Endothelial cell of umbilical vein (primary cell): ENCODE measurements around the gene MAPK8IP3. TPM values are rescaled to one million over a fixed set of nuclear protein-coding genes. Genes with fewer than 3 reads are reported as not detected.

Source experiments
- BruUV-seq: library from RNA; stranded (reverse); fragments of 400-500 nt; replicated peaks from 2 replicates; lab custom pipeline; 2021; lab: Mats Ljungman, UMichigan
- CTCF ChIA-PET: fragments of 300-600, 350-600 bp; sonication (Branson Sonifier 250); formaldehyde crosslinking; loops from one replicate; lab custom pipeline; 2021; ENCODE audit warnings: antibody characterized with exemption, inconsistent platforms; lab: Charles Lee
- POLR2A ChIA-PET: fragments of 300-600, 350-600 bp; sonication (Branson Sonifier 250); formaldehyde crosslinking; loops from one replicate; lab custom pipeline; 2021; ENCODE audit warnings: antibody characterized with exemption, inconsistent platforms; lab: Charles Lee
- DNase-seq: peaks from one replicate; pipeline ENCODE4 v3.0.0-alpha.2; 2011; ENCODE audit warnings: low read depth, low spot score
- FAIRE-seq: peaks from 2 replicates; lab custom pipeline; 2011; peaks lifted over from hg19 to GRCh38; lab: Jason Lieb, UNC
- H2AFZ ChIP-seq: 2 replicates; pipeline ENCODE4 v1.6.0; 2012; ENCODE audit warnings: low read depth, low read length, control low read depth, inconsistent platforms
- H3K27ac ChIP-seq: 2 replicates; pipeline ENCODE4 v1.5.1; 2011; ENCODE audit warnings: low read depth, mild to moderate bottlenecking, control low read depth, low read length, moderate library complexity; ENCODE audit not compliant: insufficient read depth
- H3K27me3 ChIP-seq, 2 experiments: 2 replicates each; pipeline versions ENCODE4 v1.6.0 to v1.6.1; 2011; ENCODE audit warnings: low read length in 2 of 2, mixed read lengths in 1 of 2; ENCODE audit not compliant: control insufficient read depth in 2 of 2, insufficient read depth in 2 of 2
- H3K36me3 ChIP-seq, 2 experiments: 2 replicates in 1 of 2; 3 replicates in 1 of 2; pipeline ENCODE4 v1.5.1; 2011; ENCODE audit warnings: low read length in 2 of 2, mild to moderate bottlenecking in 1 of 2, moderate library complexity in 1 of 2; ENCODE audit not compliant: control insufficient read depth in 2 of 2, insufficient read depth in 2 of 2; ENCODE audit errors: extremely low read depth in 1 of 2
- H3K4me1 ChIP-seq: 3 replicates; pipeline ENCODE4 v1.5.1; 2011; ENCODE audit warnings: mild to moderate bottlenecking, low read length; ENCODE audit not compliant: control insufficient read depth, insufficient read depth; ENCODE audit errors: extremely low read depth
- H3K4me2 ChIP-seq: 2 replicates; pipeline ENCODE4 v1.6.1; 2011; ENCODE audit warnings: low read length, control low read depth, mixed read lengths; ENCODE audit not compliant: insufficient read depth
- H3K4me3 ChIP-seq, 3 experiments: fragments of 200-600 bp in 1 of 3; sonication (generic), shearing (Covaris generic) in 1 of 3; replicated peaks in 1 of 3; 2 replicates each; pipeline ENCODE4 v1.5.1; 2011 to 2016; ENCODE audit warnings: control low read depth in 3 of 3, low read length in 3 of 3, mild to moderate bottlenecking in 2 of 3, inconsistent platforms in 1 of 3, low read depth in 1 of 3, moderate library complexity in 1 of 3; ENCODE audit not compliant: insufficient read depth in 1 of 3
- H3K79me2 ChIP-seq: 2 replicates; pipeline ENCODE4 v1.6.0; 2012; ENCODE audit warnings: low read length, inconsistent platforms; ENCODE audit not compliant: control insufficient read depth, insufficient read depth
- H3K9ac ChIP-seq: replicated peaks from 2 replicates; pipeline ENCODE3; 2011; ENCODE audit warnings: low read length, control low read depth; ENCODE audit not compliant: insufficient read depth; ENCODE audit errors: extremely low read depth
- H3K9me1 ChIP-seq: replicated peaks from 3 replicates; pipeline ENCODE4 v1.6.0; 2011; ENCODE audit warnings: mild to moderate bottlenecking, low read length; ENCODE audit not compliant: control insufficient read depth, insufficient read depth; ENCODE audit errors: extremely low read depth
- H3K9me3 ChIP-seq: replicated peaks from 2 replicates; pipeline ENCODE4 v1.5.1; 2012; ENCODE audit warnings: low read length, inconsistent platforms; ENCODE audit not compliant: control insufficient read depth, insufficient read depth
- H4K20me1 ChIP-seq: replicated peaks from 2 replicates; pipeline ENCODE3; 2011; ENCODE audit warnings: mild to moderate bottlenecking, low read length; ENCODE audit not compliant: control insufficient read depth, insufficient read depth; ENCODE audit errors: extremely low read depth
- EZH2 ChIP-seq: IDR thresholded peaks from 2 replicates; pipeline ENCODE4 v1.6.1; 2012; ENCODE audit warnings: borderline replicate concordance, low read depth, mild to moderate bottlenecking, moderate library complexity, low read length, inconsistent platforms; ENCODE audit not compliant: severe bottlenecking
- FOS ChIP-seq: IDR thresholded peaks from 2 replicates; pipeline ENCODE4 v1.6.1; 2011; ENCODE audit warnings: mild to moderate bottlenecking, low read length, moderate library complexity, borderline replicate concordance; ENCODE audit not compliant: insufficient read depth
- GATA2 ChIP-seq: IDR thresholded peaks from 2 replicates; pipeline ENCODE4 v1.7.0; 2011; ENCODE audit warnings: low read depth, mild to moderate bottlenecking, moderate library complexity, mixed read lengths, low read length; ENCODE audit not compliant: insufficient read length, insufficient read depth
- JUN ChIP-seq: IDR thresholded peaks from 2 replicates; pipeline ENCODE4 v1.6.1; 2011; ENCODE audit warnings: borderline replicate concordance, low read depth; ENCODE audit not compliant: insufficient read length, insufficient read depth
- MYC ChIP-seq: IDR thresholded peaks from one replicate; pipeline ENCODE4 v1.6.1; 2011; ENCODE audit warnings: mild to moderate bottlenecking, low read depth, low read length
- POLR2A ChIP-seq: IDR thresholded peaks from 2 replicates; pipeline ENCODE4 v1.6.1; 2012; ENCODE audit warnings: low read depth, mild to moderate bottlenecking, control low read depth, low read length
- POLR2AphosphoS5 ChIP-seq: IDR thresholded peaks from 2 replicates; pipeline ENCODE4 v1.6.1; 2012; ENCODE audit warnings: low read depth, mild to moderate bottlenecking, control low read depth, low read length, moderate library complexity; ENCODE audit not compliant: insufficient read depth
- dilution Hi-C: fragments of 300-500 bp; cut with MboI; formaldehyde crosslinking; loops from one replicate; pipeline ENCODE4 v1.15.0; 2019; ENCODE audit warnings: low sequenced_read_pairs; ENCODE audit not compliant: extremely low pct_ligation_motif_present
- intact Hi-C: fragments of 100-400 bp; cut with micrococcal nuclease; formaldehyde crosslinking; loops from one replicate; pipeline ENCODE4 v1.10.0; 2022
- microRNA-seq: library from miRNA; unstranded; fragments of <30 nt; microRNA quantifications from one replicate; pipeline ENCODE4 v1.2.0, GENCODE V29; 2021; ENCODE audit warnings: borderline number of aligned reads, borderline replicate concordance
- polyA plus RNA-seq, 4 experiments: library from polyadenylated mRNA; depleted of rRNA in 3 of 4; stranded (reverse) in 3 of 4; unstranded in 1 of 4; fragments of >200 nt; gene quantifications; 2 replicates each; pipeline versions ENCODE4 v1.2.1 to v1.2.3, GENCODE V29; 2011 to 2012; ENCODE audit warnings: missing spikeins in 1 of 4
- small RNA-seq: library from RNA; depleted of rRNA; stranded (forward); fragments of <200 nt; gene quantifications from one replicate; pipeline ENCODE3, GENCODE V24; 2012; ENCODE audit warnings: low replicate concordance, low read depth; ENCODE audit not compliant: insufficient read depth, insufficient read length
- total RNA-seq: library from RNA; stranded (reverse); gene quantifications from 2 replicates; pipeline ENCODE4 v1.2.3, GENCODE V29; 2021
- TF ChIP-seq, protein P1 (sequence below): IDR thresholded peaks from 2 replicates; pipeline ENCODE4 v1.6.1; 2011; ENCODE audit not compliant: insufficient read depth, insufficient read length
- TF ChIP-seq, protein P2 (sequence below), 2 donors: IDR thresholded peaks; 1 replicate in 1 of 2; 2 replicates in 1 of 2; pipeline ENCODE4 v1.5.1; 2011; ENCODE audit warnings: low read length in 2 of 2, mild to moderate bottlenecking in 2 of 2, moderate library complexity in 2 of 2, control low read depth in 1 of 2, inconsistent platforms in 1 of 2, low read depth in 1 of 2; ENCODE audit not compliant: insufficient read depth in 1 of 2; ENCODE audit errors: extremely low read depth in 1 of 2

MAPK8IP3 gene
- total and polyA plus RNA-seq, 2 donors (not counting 3 experiments of a cell fraction or from before 2014, with no cell fraction given): 40.7 to 92.2 TPM

DNA sequence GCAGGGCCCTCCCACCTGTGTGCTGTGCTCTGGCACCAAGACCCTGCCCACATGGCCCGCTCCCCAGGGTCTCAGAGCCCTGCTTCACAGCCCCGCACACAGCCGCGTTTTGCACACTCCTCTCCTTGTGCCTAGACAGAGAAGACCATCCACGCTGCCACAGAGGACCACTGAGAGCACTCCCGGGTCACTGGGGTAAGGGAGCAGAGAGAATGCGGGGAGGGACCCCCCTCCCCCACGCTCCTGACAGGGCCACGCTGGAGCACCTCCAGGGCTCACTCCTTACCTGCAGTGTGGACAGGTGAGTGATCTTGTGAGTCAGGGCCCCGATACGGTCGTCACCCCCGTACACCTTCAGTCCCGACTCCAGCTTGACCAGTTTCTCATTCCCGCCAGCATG lies 113.6 kb downstream of the MAPK8IP3 start:
- H4K20me1 ChIP-seq: no peaks in the 10 kb centered on the region
- H3K79me2 ChIP-seq: no peaks in the 10 kb centered on the region
- CTCF ChIA-PET: no interaction called here
- dilution Hi-C loops: no loop called here
- H3K9ac ChIP-seq: no peak overlapping the region
- no peaks in the 10 kb centered on the region for H3K9me1 ChIP-seq
- peaks cover 0 to 36% of the 10 kb centered on the region in 2 experiments for H3K36me3 ChIP-seq
- TF ChIP-seq EZH2: no peak
- no peak for TF ChIP-seq GATA2
- TF ChIP-seq POLR2AphosphoS5: no peak
- TF ChIP-seq, protein P1, sequence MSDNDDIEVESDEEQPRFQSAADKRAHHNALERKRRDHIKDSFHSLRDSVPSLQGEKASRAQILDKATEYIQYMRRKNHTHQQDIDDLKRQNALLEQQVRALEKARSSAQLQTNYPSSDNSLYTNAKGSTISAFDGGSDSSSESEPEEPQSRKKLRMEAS: no peak
- TF ChIP-seq FOS: no peak
- TF ChIP-seq, protein P2, sequence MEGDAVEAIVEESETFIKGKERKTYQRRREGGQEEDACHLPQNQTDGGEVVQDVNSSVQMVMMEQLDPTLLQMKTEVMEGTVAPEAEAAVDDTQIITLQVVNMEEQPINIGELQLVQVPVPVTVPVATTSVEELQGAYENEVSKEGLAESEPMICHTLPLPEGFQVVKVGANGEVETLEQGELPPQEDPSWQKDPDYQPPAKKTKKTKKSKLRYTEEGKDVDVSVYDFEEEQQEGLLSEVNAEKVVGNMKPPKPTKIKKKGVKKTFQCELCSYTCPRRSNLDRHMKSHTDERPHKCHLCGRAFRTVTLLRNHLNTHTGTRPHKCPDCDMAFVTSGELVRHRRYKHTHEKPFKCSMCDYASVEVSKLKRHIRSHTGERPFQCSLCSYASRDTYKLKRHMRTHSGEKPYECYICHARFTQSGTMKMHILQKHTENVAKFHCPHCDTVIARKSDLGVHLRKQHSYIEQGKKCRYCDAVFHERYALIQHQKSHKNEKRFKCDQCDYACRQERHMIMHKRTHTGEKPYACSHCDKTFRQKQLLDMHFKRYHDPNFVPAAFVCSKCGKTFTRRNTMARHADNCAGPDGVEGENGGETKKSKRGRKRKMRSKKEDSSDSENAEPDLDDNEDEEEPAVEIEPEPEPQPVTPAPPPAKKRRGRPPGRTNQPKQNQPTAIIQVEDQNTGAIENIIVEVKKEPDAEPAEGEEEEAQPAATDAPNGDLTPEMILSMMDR (IDR thresholded peaks at IDR 0.05; ENCODE audit: extremely low read depth in 1 of 2, insufficient read depth in 1 of 2, low read depth in 1 of 2, low read length in 2 of 2): no peak
- TF ChIP-seq MYC: no peak
- TF ChIP-seq JUN: no peak
- TF ChIP-seq POLR2A: no peak
- intact Hi-C loops: no loop called here
- no peaks in the 10 kb centered on the region for H3K4me1 ChIP-seq
- H2AFZ ChIP-seq: no peak overlapping the region
- FAIRE-seq: no peak
- no TSS peak for BruUV-seq
- H3K4me2 ChIP-seq: no peak overlapping the region
- H3K4me3 ChIP-seq: no peak overlapping the region
- POLR2A ChIA-PET: no interaction called here
- DNase-seq: no peak
- no peaks in the 10 kb centered on the region for H3K27me3 ChIP-seq
- H3K9me3 ChIP-seq: no peaks in the 10 kb centered on the region
- H3K27ac ChIP-seq: no peak overlapping the region

Small RNAs within 50 kb of the gene (microRNA-seq; reads per million reads assigned to microRNA genes)
- gene MIR3177: 2.7 reads per million

Small RNAs within 50 kb of the gene (small RNA-seq; reads per million reads assigned to genes)
- gene MIR3177: not detected

Other genes starting within 250 kb of the MAPK8IP3 start
- gene CLCN7, start 231.2 kb upstream of the MAPK8IP3 start, total RNA-seq: 89.8 and 94.9 TPM in 2 replicates
- gene CLCN7, start 231.2 kb upstream of the MAPK8IP3 start, polyA plus RNA-seq: 59.8 and 76.1 TPM in 2 replicates
- gene PTX4, start 217.3 kb upstream of the MAPK8IP3 start, total RNA-seq: 0.31 TPM in 1 of 2 replicates, not detected in the other
- not detected in 2 replicates for gene PTX4, start 217.3 kb upstream of the MAPK8IP3 start, polyA plus RNA-seq
- 60.5 and 61.6 TPM in 2 replicates for gene TELO2, start 212.8 kb upstream of the MAPK8IP3 start, total RNA-seq
- gene TELO2, start 212.8 kb upstream of the MAPK8IP3 start, polyA plus RNA-seq: 30.7 and 32.8 TPM in 2 replicates
- 32.5 and 37.5 TPM in 2 replicates for gene TMEM204, start 172.5 kb upstream of the MAPK8IP3 start, total RNA-seq
- 50.7 and 68.8 TPM in 2 replicates for gene TMEM204, start 172.5 kb upstream of the MAPK8IP3 start, polyA plus RNA-seq
- 16.6 and 18.9 TPM in 2 replicates for gene IFT140, start 94.1 kb upstream of the MAPK8IP3 start, total RNA-seq
- 8.8 and 9.5 TPM in 2 replicates for gene IFT140, start 94.1 kb upstream of the MAPK8IP3 start, polyA plus RNA-seq
- gene CRAMP1, start 93.8 kb upstream of the MAPK8IP3 start, total RNA-seq: 28.9 and 30.8 TPM in 2 replicates
- gene CRAMP1, start 93.8 kb upstream of the MAPK8IP3 start, polyA plus RNA-seq: 20.2 and 21.5 TPM in 2 replicates
- gene JPT2, start 27.9 kb upstream of the MAPK8IP3 start, total RNA-seq: 86.5 and 93.3 TPM in 2 replicates
- 30.4 and 35.8 TPM in 2 replicates for gene JPT2, start 27.9 kb upstream of the MAPK8IP3 start, polyA plus RNA-seq
- gene NME3, start 65.3 kb downstream of the MAPK8IP3 start, total RNA-seq: 32.0 and 38.2 TPM in 2 replicates
- gene NME3, start 65.3 kb downstream of the MAPK8IP3 start, polyA plus RNA-seq: 74.4 and 133 TPM in 2 replicates
- 15.2 and 21.4 TPM in 2 replicates for gene EME2, start 66.6 kb downstream of the MAPK8IP3 start, total RNA-seq
- 9.7 and 11.5 TPM in 2 replicates for gene EME2, start 66.6 kb downstream of the MAPK8IP3 start, polyA plus RNA-seq
- 85.2 and 102 TPM in 2 replicates for gene MRPS34, start 66.9 kb downstream of the MAPK8IP3 start, total RNA-seq
- gene MRPS34, start 66.9 kb downstream of the MAPK8IP3 start, polyA plus RNA-seq: 82.1 and 93.8 TPM in 2 replicates
- 39.0 and 40.5 TPM in 2 replicates for gene SPSB3, start 76.4 kb downstream of the MAPK8IP3 start, total RNA-seq
- 86.2 and 107 TPM in 2 replicates for gene SPSB3, start 76.4 kb downstream of the MAPK8IP3 start, polyA plus RNA-seq
- gene NUBP2, start 76.8 kb downstream of the MAPK8IP3 start, total RNA-seq: 55.0 and 58.2 TPM in 2 replicates
- 69.6 and 85.4 TPM in 2 replicates for gene NUBP2, start 76.8 kb downstream of the MAPK8IP3 start, polyA plus RNA-seq
- not detected in 2 replicates for gene IGFALS, start 87.5 kb downstream of the MAPK8IP3 start, total RNA-seq
- 0.03 TPM in 1 of 2 replicates, not detected in the other for gene IGFALS, start 87.5 kb downstream of the MAPK8IP3 start, polyA plus RNA-seq
- gene HAGH, start 120.6 kb downstream of the MAPK8IP3 start, total RNA-seq: 54.3 and 56.4 TPM in 2 replicates
- 84.2 and 122 TPM in 2 replicates for gene HAGH, start 120.6 kb downstream of the MAPK8IP3 start, polyA plus RNA-seq
- gene FAHD1, start 121.0 kb downstream of the MAPK8IP3 start, total RNA-seq: 27.9 and 44.8 TPM in 2 replicates
- gene FAHD1, start 121.0 kb downstream of the MAPK8IP3 start, polyA plus RNA-seq: 69.2 and 85.0 TPM in 2 replicates
- gene MEIOB, start 166.0 kb downstream of the MAPK8IP3 start, total RNA-seq: not detected in 2 replicates
- gene MEIOB, start 166.0 kb downstream of the MAPK8IP3 start, polyA plus RNA-seq: 0.04 TPM in 1 of 2 replicates, not detected in the other
- not detected in 2 replicates for gene HS3ST6, start 212.2 kb downstream of the MAPK8IP3 start, total RNA-seq
- not detected in 2 replicates for gene HS3ST6, start 212.2 kb downstream of the MAPK8IP3 start, polyA plus RNA-seq
- 20.7 and 25.0 TPM in 2 replicates for gene MSRB1, start 237.0 kb downstream of the MAPK8IP3 start, total RNA-seq
- gene MSRB1, start 237.0 kb downstream of the MAPK8IP3 start, polyA plus RNA-seq: 42.1 and 54.6 TPM in 2 replicates
- not detected in 2 replicates for gene RPL3L, start 248.5 kb downstream of the MAPK8IP3 start, total RNA-seq
- not detected in 2 replicates for gene RPL3L, start 248.5 kb downstream of the MAPK8IP3 start, polyA plus RNA-seq